22Rv1 (cell line): ENCODE data around the gene ANGPTL5.

Source experiments
- CTCF ChIP-seq: fragments of 450-650 bp; IDR thresholded peaks from 2 replicates; pipeline ENCODE4 v1.5.1; 2017; ENCODE audit warnings: mild to moderate bottlenecking
- ZFX ChIP-seq: fragments of 450-650 bp; IDR thresholded peaks from 2 replicates; pipeline ENCODE4 v1.6.1; 2017; ENCODE audit warnings: antibody characterized with exemption, borderline replicate concordance

GRCh38 chr11:101867951-101868350, 48.4 kb downstream of the ANGPTL5 start:
- no peak for TF ChIP-seq CTCF
- TF ChIP-seq ZFX, result no peak
